Measurements from ENCODE around the gene SIGLEC15.

Gene SIGLEC15

GRCh38 chr18:45854036-45854586, 28.6 kb downstream of the SIGLEC15 start:
- Histone ChIP-seq H3K9me3 (ENCODE audit: insufficient read depth, low read length) (no peaks in the 10 kb centered on the region), H3K4me2 (ENCODE audit: low read depth, low read length, poor library complexity, severe bottlenecking) (no peak overlapping the region), H3K27ac (ENCODE audit: low read depth, low read length) (no peak overlapping the region), H4K20me1 (ENCODE audit: low read depth, low read length) (no peaks in the 10 kb centered on the region), H3K79me2 (ENCODE audit: insufficient read depth, low read length) (no peaks in the 10 kb centered on the region), H3F3A (ENCODE audit: insufficient read depth) (no peaks in the 10 kb centered on the region), H3K9me2 (replicated peaks; ENCODE audit: insufficient read depth, low read length) (no peaks in the 10 kb centered on the region), H3K36me3 (ENCODE audit: low read length) (0 out of 2 replicates have a peak, but pooled peaks cover 5% of the 10 kb centered on the region), H3K4me3 (ENCODE audit: insufficient read depth, low read length, poor library complexity, severe bottlenecking) (no peak overlapping the region), H3K9ac (ENCODE audit: low read length) (no peak overlapping the region), H3K27me3 (ENCODE audit: low read length) (no peaks in the 10 kb centered on the region), H2AFZ (ENCODE audit: low read depth, low read length, severe bottlenecking) (no peak overlapping the region)
- TF ChIP-seq CTCF (IDR thresholded peaks at IDR 0.05; ENCODE audit: insufficient read depth, low read length, poor library complexity, severe bottlenecking): no peak
- TF ChIP-seq EZH2phosphoT487 (conservative IDR thresholded peaks at IDR 0.05; ENCODE audit: low read length): no peak

- Histone ChIP-seq H2AFZ (ENCODE audit: low read depth, low read length, severe bottlenecking) (no peak overlapping the region), H3F3A (ENCODE audit: insufficient read depth) (no peaks in the 10 kb centered on the region), H3K36me3 (ENCODE audit: low read length) (0 out of 2 replicates have a peak, but pooled peaks cover 8% of the 10 kb centered on the region), H4K20me1 (ENCODE audit: low read depth, low read length) (no peaks in the 10 kb centered on the region), H3K27ac (ENCODE audit: low read depth, low read length) (no peak overlapping the region), H3K4me3 (ENCODE audit: insufficient read depth, low read length, poor library complexity, severe bottlenecking) (no peak overlapping the region), H3K27me3 (ENCODE audit: low read length) (no peaks in the 10 kb centered on the region), H3K9me3 (ENCODE audit: insufficient read depth, low read length) (no peaks in the 10 kb centered on the region), H3K9me2 (replicated peaks; ENCODE audit: insufficient read depth, low read length) (no peaks in the 10 kb centered on the region), H3K79me2 (ENCODE audit: insufficient read depth, low read length) (no peaks in the 10 kb centered on the region), H3K9ac (ENCODE audit: low read length) (no peak overlapping the region), H3K4me2 (ENCODE audit: low read depth, low read length, poor library complexity, severe bottlenecking) (no peak overlapping the region)
- TF ChIP-seq EZH2phosphoT487 (conservative IDR thresholded peaks at IDR 0.05; ENCODE audit: low read length) (no peak), CTCF (IDR thresholded peaks at IDR 0.05; ENCODE audit: insufficient read depth, low read length, poor library complexity, severe bottlenecking) (no peak)
Measured at GRCh38 chr18:45856531-45856930, 31.1 kb downstream of the SIGLEC15 start.

GRCh38 chr18:45859334-45859733, 33.9 kb downstream of the SIGLEC15 start:
- no peak for TF ChIP-seq CTCF (IDR thresholded peaks at IDR 0.05; ENCODE audit: insufficient read depth, low read length, poor library complexity, severe bottlenecking)
- TF ChIP-seq EZH2phosphoT487 (conservative IDR thresholded peaks at IDR 0.05; ENCODE audit: low read length): no peak
- Histone ChIP-seq H3K79me2 (ENCODE audit: insufficient read depth, low read length) (no peaks in the 10 kb centered on the region), H3K27me3 (ENCODE audit: low read length) (no peaks in the 10 kb centered on the region), H3F3A (ENCODE audit: insufficient read depth) (no peaks in the 10 kb centered on the region), H3K4me3 (ENCODE audit: insufficient read depth, low read length, poor library complexity, severe bottlenecking) (no peak overlapping the region), H3K9ac (ENCODE audit: low read length) (no peak overlapping the region), H3K4me2 (ENCODE audit: low read depth, low read length, poor library complexity, severe bottlenecking) (no peak overlapping the region), H3K36me3 (ENCODE audit: low read length) (peaks cover 8% of the 10 kb centered on the region; the same call in 1 of the 2 replicates), H3K9me2 (replicated peaks; ENCODE audit: insufficient read depth, low read length) (no peaks in the 10 kb centered on the region), H3K27ac (ENCODE audit: low read depth, low read length) (no peak overlapping the region), H3K9me3 (ENCODE audit: insufficient read depth, low read length) (no peaks in the 10 kb centered on the region), H4K20me1 (ENCODE audit: low read depth, low read length) (no peaks in the 10 kb centered on the region), H2AFZ (ENCODE audit: low read depth, low read length, severe bottlenecking) (no peak overlapping the region)

All from SU-DHL-6 (cell line).